ENCODE data around the gene ITPK1.

Gene ITPK1

DNA sequence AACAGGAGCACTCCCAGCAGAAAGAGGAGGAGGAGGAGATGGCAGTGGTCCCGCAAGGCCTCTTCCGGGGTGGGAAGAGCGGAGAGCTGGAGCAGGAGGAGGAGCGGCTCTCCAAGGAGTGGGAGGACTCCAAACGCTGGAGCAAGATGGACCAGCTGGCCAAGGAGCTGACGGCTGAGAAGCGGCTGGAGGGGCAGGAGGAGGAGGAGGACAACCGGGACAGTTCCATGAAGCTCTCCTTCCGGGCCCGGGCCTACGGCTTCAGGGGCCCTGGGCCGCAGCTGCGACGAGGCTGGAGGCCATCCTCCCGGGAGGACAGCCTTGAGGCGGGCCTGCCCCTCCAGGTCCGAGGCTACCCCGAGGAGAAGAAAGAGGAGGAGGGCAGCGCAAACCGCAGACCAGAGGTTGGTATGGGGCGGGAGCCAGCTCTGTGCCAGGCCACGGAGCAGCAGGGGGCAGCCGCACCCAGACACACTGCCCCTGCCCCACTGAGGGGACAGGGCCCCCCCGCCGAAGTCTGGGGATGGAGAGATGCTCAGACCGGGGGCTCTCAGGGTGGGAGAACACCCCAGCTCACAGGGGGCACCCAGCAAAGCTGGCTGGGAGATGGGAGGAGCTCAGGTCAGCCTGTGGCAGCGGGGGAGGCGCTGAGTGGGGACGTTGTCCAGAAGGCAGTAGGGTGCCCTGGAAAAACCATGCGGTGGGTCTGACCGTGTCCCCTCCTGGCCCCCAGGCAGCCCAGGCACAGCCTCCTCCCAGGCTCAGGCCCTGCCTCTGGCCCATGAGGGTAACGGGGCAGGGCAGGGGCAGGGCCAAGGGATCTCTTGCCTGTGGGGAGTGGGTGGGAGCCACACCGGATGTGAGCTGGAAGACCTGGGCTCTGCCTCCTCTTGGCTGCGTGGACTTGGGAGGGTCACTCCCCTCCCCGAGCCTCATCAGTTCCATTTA, 183.0 kb downstream of the ITPK1 start:
- DNase-seq, result no peak

GRCh38 chr14:92931681-92932447, 183.9 kb downstream of the ITPK1 start:
- DNase-seq, result no peak

DNA sequence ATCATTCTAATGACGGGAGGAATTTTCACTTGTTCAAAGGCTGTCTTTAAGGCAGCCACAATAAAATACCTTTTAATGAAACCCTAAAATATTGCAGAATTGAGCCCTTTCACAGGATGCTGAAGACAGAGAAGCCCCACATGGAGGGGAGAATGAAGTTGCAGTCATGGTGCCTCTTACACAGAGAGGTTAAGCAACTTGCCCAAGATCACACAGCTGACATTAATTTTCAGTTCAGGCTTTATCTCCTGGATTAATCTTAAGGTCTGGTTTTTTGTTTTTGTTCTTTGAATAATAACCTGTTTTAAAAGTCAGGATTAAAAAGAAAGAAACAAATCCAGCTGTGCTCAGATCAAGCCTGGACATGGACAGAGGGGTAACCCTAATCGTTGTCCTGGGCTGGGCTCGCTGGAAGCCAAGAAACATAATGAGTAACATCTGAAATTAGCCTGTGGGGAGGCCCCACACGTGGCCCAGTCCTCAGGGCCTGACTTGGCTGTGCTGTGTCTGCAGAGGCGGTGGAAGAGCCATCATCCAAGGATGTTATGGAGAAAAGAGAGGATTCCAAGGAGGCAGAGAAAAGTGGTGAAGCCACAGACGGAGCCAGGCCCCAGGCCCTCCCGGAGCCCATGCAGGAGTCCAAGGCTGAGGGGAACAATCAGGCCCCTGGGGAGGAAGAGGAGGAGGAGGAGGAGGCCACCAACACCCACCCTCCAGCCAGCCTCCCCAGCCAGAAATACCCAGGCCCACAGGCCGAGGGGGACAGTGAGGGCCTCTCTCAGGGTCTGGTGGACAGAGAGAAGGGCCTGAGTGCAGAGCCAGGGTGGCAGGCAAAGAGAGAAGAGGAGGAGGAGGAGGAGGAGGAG, 184.8 kb downstream of the ITPK1 start:
- no peak for DNase-seq

DNA sequence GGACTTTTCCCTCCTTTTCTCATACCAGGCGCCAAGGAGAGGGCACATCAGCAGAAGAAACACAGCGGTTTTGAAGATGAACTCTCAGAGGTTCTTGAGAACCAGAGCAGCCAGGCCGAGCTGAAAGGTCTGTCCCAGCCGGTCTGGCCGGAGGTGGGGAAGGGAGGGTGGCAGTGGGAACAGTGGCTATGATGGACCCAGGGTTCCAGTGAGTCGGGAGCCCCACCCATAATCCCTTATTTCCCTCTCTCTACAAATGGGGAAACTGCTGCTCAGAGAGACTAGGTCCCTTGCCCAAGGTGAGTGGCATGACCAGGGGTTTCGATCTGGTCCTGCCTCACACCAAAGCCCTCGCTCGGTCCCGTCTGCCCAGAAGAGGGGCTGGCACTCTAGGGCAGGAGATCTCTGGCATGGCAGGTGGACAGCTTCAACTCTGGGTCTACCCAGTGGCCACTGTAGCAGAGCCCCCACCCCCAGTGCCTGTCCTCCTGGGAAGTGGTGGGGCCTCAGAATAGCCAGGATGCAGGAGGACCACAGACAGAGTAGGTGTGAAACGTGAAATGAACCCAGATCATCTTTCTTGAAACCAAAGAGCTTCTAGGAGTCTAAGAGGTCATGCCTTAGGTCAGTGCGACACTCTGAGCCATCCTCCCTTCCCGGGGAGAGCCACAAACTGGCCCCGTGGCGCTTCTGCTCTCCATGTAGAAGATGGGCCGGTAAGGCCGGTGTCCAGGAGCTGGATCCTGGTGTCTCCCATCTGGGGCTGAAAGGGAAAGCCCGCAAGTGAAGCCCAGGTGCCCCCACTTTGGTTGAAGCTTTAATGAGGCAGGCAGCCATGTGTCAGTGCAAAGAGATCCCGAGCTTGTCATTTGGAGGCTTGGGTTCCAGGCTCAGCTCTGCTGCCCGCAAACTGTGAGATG, 185.8 kb downstream of the ITPK1 start:
- no peak for DNase-seq

GRCh38 chr14:92928961-92929688, 186.6 kb downstream of the ITPK1 start:
- DNase-seq, result no peak

DNA sequence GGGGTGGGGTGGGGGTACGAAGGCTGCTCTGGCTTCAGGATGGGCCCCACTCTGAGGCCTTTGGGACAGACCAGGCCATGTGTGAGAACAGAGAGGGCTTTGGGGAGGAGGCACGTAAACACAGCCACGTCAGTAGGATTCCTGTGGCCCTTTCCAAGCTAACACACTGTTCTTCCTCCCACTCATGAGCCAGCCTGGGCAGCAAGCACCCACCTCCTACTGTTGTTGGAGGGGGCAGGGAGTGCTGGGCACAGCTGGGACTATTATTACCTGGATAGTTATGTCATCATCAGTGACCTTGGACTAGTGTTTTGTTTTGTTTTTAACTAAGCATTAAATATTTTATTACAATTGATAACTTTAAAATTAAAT, 187.5 kb downstream of the ITPK1 start:
- no peak for DNase-seq

- no peak for DNase-seq
These were observed 188.1 kb downstream of the ITPK1 start for GRCh38 chr14:92927349-92928257.

- DNase-seq, result no peak
These were observed 188.8 kb downstream of the ITPK1 start for GRCh38 chr14:92926931-92927330.

DNA sequence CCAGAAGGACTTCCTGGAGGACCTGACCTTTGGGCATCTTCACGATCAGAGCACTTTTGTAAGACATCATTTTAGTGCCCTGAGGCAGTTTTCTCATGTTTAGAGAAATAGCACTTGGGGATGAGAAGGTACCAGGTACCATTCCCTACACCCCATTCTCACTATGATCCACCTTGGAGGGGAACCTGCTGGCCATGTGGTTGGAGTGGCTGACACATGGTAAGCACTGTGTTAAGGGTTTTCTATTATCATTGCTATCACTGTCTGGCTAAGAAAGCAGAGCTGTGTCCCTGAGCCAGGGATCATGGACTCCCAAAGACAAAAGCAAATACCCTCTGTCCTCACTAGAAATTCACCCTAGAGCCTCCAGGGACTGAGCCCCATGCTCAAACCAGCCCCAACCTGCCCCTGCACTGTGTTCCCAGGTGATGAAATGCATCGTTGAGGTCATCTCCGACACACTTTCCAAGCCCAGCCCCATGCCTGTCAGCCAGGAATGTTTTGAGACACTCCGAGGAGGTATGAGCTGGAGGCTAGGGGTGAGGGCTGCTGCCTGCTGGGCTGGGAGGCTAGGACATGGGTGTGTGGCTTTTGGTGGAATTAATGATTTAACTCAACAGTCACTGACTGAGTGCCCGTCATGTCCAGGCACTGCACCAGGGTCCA, 189.4 kb downstream of the ITPK1 start:
- DNase-seq, result no peak

DNA sequence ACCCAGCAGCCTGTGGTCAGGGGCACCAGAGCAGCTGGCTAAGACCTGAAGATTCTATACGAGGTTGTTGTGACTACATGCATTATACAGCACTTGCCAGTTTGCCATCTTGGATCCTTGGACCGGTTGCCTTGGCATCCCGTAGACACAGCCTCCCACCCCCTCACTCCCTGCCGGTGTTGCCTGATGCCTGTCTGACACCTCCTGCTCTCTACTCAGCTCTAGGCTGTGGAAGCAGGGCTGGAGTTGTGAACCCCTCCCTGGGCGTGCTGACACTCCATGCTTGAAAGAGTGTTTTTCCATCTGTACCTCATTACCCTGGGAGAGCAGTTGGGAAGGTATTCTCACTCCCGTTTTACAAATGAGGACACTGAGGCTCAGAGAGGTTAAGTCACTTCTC, 190.3 kb downstream of the ITPK1 start:
- DNase-seq, result no peak

- no peak for DNase-seq
These were observed 191.5 kb downstream of the ITPK1 start for GRCh38 chr14:92924247-92924646.

DNA sequence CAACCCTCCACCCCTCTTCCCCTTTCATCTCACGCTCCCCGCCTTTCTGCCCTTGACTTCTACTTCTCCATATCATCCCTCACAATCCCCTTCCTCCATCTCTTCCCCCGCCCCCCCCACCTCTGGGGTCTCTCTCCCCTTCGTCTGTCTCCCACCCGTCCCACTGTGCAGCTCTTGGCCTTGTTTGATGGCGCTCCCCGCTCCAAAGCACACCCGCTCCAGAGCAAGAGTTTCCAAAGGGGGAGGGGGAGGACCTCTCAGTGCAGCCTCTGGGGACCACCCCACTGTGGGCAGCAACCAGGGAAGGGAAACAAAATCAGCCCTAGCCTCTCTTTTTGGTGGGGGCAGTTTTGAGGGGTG, 192.0 kb downstream of the ITPK1 start:
- DNase-seq, result no peak

- DNase-seq, result peak; percentile 27
These were observed 192.6 kb downstream of the ITPK1 start, which contains the start of gene CHGA for GRCh38 chr14:92922883-92923743. Gene CHGA, plus strand, starts transcription at chr14:92923150. Its CDS starts 210 bp downstream, at chr14:92923360.

GRCh38 chr14:92922155-92922735, 193.5 kb downstream of the ITPK1 start:
- no peak for DNase-seq

GRCh38 chr14:92920001-92920400, 195.7 kb downstream of the ITPK1 start:
- DNase-seq, result no peak

GRCh38 chr14:92917956-92918355, 197.8 kb downstream of the ITPK1 start:
- no peak for DNase-seq

DNA sequence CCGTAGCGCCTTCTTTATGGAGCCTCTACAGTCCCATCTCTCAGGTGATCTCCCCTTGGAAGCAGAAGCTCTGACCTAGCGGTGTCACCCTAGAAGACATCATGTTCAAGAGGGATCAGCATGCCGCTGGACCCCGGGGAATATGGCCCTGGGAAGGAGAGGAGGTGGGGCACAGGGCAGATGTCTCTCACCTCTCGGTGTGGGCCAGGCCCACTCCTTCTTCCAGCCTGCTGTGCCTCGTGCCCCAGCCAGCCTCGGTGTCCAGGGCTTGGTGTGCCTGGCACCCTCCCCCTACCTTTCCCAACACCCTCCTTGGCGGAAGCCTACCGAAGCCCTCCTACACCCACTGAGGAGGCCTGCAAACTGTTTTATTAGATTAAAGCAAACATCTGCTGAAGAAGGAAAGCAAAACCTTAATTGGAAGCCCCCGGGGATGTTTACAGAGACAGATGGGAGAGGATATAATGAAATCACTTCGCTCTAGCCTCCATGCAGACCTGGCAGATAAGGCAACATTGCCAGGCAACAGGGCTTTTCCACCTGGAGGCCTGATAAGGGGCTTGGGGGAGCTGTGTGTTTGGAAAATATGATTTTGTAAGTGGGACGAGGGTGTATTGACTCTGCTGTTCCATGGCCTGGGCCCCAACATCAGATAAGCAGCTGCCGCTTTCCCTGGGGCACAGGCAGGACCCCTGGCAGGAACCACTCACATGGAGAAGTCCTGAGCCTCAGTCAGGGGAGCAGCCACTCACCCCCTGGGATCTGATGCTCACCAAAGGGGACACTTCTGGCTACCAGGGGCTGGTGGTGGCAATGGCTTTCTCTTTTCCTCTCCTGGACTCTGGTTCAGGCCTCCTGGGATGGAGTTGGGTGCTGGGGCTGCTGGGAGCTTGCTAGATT, 198.4 kb downstream of the ITPK1 start:
- DNase-seq, result no peak
